Measurements from ENCODE around the gene M6PR. TPM values are rescaled to one million over a fixed set of nuclear protein-coding genes. Genes with fewer than 3 reads are reported as not detected.

Gene M6PR
- total and polyA plus RNA-seq, 2 of the 13 experiments (the other 11 are each of a cell fraction or from before 2014, with no cell fraction given): 98.2 to 127 TPM

GRCh38 chr12:8949342-8950220 is at the start of gene M6PR (continued):
- TF ChIP-seq SNAI1 (CRISPR knock-in tag; IDR thresholded peaks at IDR 0.05; ENCODE audit: borderline replicate concordance) (peak; percentile 79; the same call in 1 of the 2 replicates), HNF1B (CRISPR knock-in tag; IDR thresholded peaks at IDR 0.05) (peak; percentile 82), SMARCE1 (IDR thresholded peaks at IDR 0.05; ENCODE audit: borderline replicate concordance) (no peak), CCDC6 (CRISPR knock-in tag; IDR thresholded peaks at IDR 0.05) (no peak; the same call in 1 of the 2 replicates), MTA1 (CRISPR knock-in tag; IDR thresholded peaks at IDR 0.05; ENCODE audit: borderline replicate concordance) (peak; percentile 46; the same call in 1 of the 2 replicates), IKZF5 (CRISPR knock-in tag; IDR thresholded peaks at IDR 0.05) (peak; percentile 83), LBX2 (CRISPR knock-in tag; IDR thresholded peaks at IDR 0.05; ENCODE audit: borderline replicate concordance) (peak; percentile 88; the same call in 1 of the 2 replicates), ZNF451 (CRISPR knock-in tag; IDR thresholded peaks at IDR 0.05) (no peak; the same call in 1 of the 2 replicates), ZNF703 (CRISPR knock-in tag; IDR thresholded peaks at IDR 0.05; ENCODE audit: borderline replicate concordance) (peak; percentile 77; the same call in 1 of the 2 replicates), GATAD1 (CRISPR knock-in tag; IDR thresholded peaks at IDR 0.05) (peak; percentile 86), SMARCC2 (IDR thresholded peaks at IDR 0.05) (no peak), LCORL (IDR thresholded peaks at IDR 0.05) (no peak), LCORL (CRISPR knock-in tag; IDR thresholded peaks at IDR 0.05) (peak; percentile 45; the same call in 1 of the 2 replicates), NCOA1 (CRISPR knock-in tag; IDR thresholded peaks at IDR 0.05) (0 out of 2 replicates have a peak, but pooled peaks have one; percentile 55), PHF20 (CRISPR knock-in tag; IDR thresholded peaks at IDR 0.05) (peak; percentile 89), SMYD3 (CRISPR knock-in tag; IDR thresholded peaks at IDR 0.05) (peak; percentile 79; the same call in 1 of the 2 replicates), ZFP41 (CRISPR knock-in tag; IDR thresholded peaks at IDR 0.05; ENCODE audit: borderline replicate concordance) (no peak), KAT8 (CRISPR knock-in tag; IDR thresholded peaks at IDR 0.05) (peak; percentile 94), ZNF558 (CRISPR knock-in tag; IDR thresholded peaks at IDR 0.05; ENCODE audit: borderline replicate concordance) (peak; percentile 98; the same call in 1 of the 2 replicates), ZNF251 (CRISPR knock-in tag; IDR thresholded peaks at IDR 0.05) (no peak), ZNF160 (CRISPR knock-in tag; IDR thresholded peaks at IDR 0.05) (0 out of 2 replicates have a peak, but pooled peaks have one; percentile 66), BATF2 (CRISPR knock-in tag; IDR thresholded peaks at IDR 0.05) (0 out of 2 replicates have a peak, but pooled peaks have one; percentile 32), ZBTB42 (CRISPR knock-in tag; IDR thresholded peaks at IDR 0.05) (no peak), RFX5 (IDR thresholded peaks at IDR 0.05; ENCODE audit: low read depth, low read length) (no peak), ZNF430 (CRISPR knock-in tag; IDR thresholded peaks at IDR 0.05) (no peak; the same call in 1 of the 2 replicates)

All from HepG2 (cell line).